Measurements from ENCODE around the gene RAB3GAP1. TPM values are rescaled to one million over a fixed set of nuclear protein-coding genes. Genes with fewer than 3 reads are reported as not detected.

The RAB3GAP1 gene
- total RNA-seq, 1 experiment from 2014 or later = 38.6 TPM

- Histone ChIP-seq H3K27me3 (ENCODE audit: control insufficient read depth, insufficient read depth, low read length) (no peaks in the 10 kb centered on the region), H3K27ac (ENCODE audit: low read length) (no peak overlapping the region), H3K4me1 (ENCODE audit: control insufficient read depth, insufficient read depth, low read length) (no peaks in the 10 kb centered on the region), H3K36me3 (ENCODE audit: control insufficient read depth, insufficient read depth, low read length) (no peaks in the 10 kb centered on the region), H3K4me3 (ENCODE audit: low read depth in 2 of 2, low read length in 2 of 2) (no peak overlapping the region), H3K9me3 (ENCODE audit: control insufficient read depth, insufficient read depth, low read depth, low read length) (no peaks in the 10 kb centered on the region)
- ATAC-seq = no peak
- intact Hi-C loops (cut with micrococcal nuclease; ENCODE audit: unreplicated experiment) (no loop called here), in situ Hi-C loops (cut with HindIII; ENCODE audit: low pct_unique_long_range_greater_than_20kb, low sequenced_read_pairs) (no loop called here)
- POLR2A ChIA-PET = no interaction called here
- CTCF ChIA-PET = interaction anchor here (0.5 kb wide), 1 partner anchor 445 kb away, joined by 4 read pairs; no protein-coding TSS in a partner anchor
- no TSS peak for BruUV-seq (replicated peaks)
- TF ChIP-seq SIN3A (IDR thresholded peaks at IDR 0.05; ENCODE audit: borderline replicate concordance, insufficient read depth, low read depth, low read length) (no peak), CTCF (IDR thresholded peaks at IDR 0.05) (0 out of 2 replicates have a peak, but pooled peaks have one; percentile 2), POLR2AphosphoS5 (IDR thresholded peaks at IDR 0.05; ENCODE audit: low read depth, low read length) (no peak)
- TF ChIP-seq, protein P1, sequence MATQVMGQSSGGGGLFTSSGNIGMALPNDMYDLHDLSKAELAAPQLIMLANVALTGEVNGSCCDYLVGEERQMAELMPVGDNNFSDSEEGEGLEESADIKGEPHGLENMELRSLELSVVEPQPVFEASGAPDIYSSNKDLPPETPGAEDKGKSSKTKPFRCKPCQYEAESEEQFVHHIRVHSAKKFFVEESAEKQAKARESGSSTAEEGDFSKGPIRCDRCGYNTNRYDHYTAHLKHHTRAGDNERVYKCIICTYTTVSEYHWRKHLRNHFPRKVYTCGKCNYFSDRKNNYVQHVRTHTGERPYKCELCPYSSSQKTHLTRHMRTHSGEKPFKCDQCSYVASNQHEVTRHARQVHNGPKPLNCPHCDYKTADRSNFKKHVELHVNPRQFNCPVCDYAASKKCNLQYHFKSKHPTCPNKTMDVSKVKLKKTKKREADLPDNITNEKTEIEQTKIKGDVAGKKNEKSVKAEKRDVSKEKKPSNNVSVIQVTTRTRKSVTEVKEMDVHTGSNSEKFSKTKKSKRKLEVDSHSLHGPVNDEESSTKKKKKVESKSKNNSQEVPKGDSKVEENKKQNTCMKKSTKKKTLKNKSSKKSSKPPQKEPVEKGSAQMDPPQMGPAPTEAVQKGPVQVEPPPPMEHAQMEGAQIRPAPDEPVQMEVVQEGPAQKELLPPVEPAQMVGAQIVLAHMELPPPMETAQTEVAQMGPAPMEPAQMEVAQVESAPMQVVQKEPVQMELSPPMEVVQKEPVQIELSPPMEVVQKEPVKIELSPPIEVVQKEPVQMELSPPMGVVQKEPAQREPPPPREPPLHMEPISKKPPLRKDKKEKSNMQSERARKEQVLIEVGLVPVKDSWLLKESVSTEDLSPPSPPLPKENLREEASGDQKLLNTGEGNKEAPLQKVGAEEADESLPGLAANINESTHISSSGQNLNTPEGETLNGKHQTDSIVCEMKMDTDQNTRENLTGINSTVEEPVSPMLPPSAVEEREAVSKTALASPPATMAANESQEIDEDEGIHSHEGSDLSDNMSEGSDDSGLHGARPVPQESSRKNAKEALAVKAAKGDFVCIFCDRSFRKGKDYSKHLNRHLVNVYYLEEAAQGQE (IDR thresholded peaks at IDR 0.05; ENCODE audit: insufficient read depth in 1 of 2, low read depth in 2 of 2, low read length in 1 of 2) = no peak
- no peak for DNase-seq (ENCODE audit: low read depth, low spot score)
Measured at GRCh38 chr2:135198481-135198880, 146.4 kb downstream of the RAB3GAP1 start.

- POLR2A ChIA-PET = no interaction called here
- TF ChIP-seq, protein P1 (IDR thresholded peaks at IDR 0.05; ENCODE audit: insufficient read depth in 1 of 2, low read depth in 2 of 2, low read length in 1 of 2) = no peak
- no peak for TF ChIP-seq SIN3A (IDR thresholded peaks at IDR 0.05; ENCODE audit: borderline replicate concordance, insufficient read depth, low read depth, low read length)
- no peak for TF ChIP-seq POLR2AphosphoS5 (IDR thresholded peaks at IDR 0.05; ENCODE audit: low read depth, low read length)
- TF ChIP-seq TCF7L2 (IDR thresholded peaks at IDR 0.05; ENCODE audit: low read depth, low read length) = no peak
- TF ChIP-seq CTCF (IDR thresholded peaks at IDR 0.05) = no peak
- H3K4me3 ChIP-seq (ENCODE audit: low read depth in 2 of 2, low read length in 2 of 2) = no peak overlapping the region
Measured at GRCh38 chr2:135202751-135203150, 150.7 kb downstream of the RAB3GAP1 start.

More at GRCh38 chr2:135202751-135203150, 150.7 kb downstream of the RAB3GAP1 start:
- BruUV-seq (replicated peaks) = no TSS peak
- DNase-seq (ENCODE audit: low read depth, low spot score) (no peak), ATAC-seq (no peak)
- Histone ChIP-seq H3K9me3 (ENCODE audit: control insufficient read depth, insufficient read depth, low read depth, low read length) (no peaks in the 10 kb centered on the region), H3K4me1 (ENCODE audit: control insufficient read depth, insufficient read depth, low read length) (no peaks in the 10 kb centered on the region), H3K36me3 (ENCODE audit: control insufficient read depth, insufficient read depth, low read length) (no peaks in the 10 kb centered on the region), H3K27ac (ENCODE audit: low read length) (no peak overlapping the region), H3K27me3 (ENCODE audit: control insufficient read depth, insufficient read depth, low read length) (no peaks in the 10 kb centered on the region)
- CTCF ChIA-PET = interaction anchor here (0.6 kb wide), 1 partner anchor 1070 kb away, joined by 7 read pairs; no protein-coding TSS in a partner anchor
- in situ Hi-C loops (cut with HindIII; ENCODE audit: low pct_unique_long_range_greater_than_20kb, low sequenced_read_pairs) (no loop called here), intact Hi-C loops (cut with micrococcal nuclease; ENCODE audit: unreplicated experiment) (no loop called here)
